HL-60 (cell line): Measurements from ENCODE around the gene WNT10A.

Experiments
- DNase-seq, 2 experiments: peaks; one replicate each; pipeline ENCODE4 v3.0.0-alpha.2; 2010 to 2020; ENCODE audit warnings: low read depth in 1 of 2, low spot score in 1 of 2
- H3K27ac ChIP-seq: fragments of 250-450 bp; sonication (Bioruptor Pico); replicated peaks from 2 replicates; pipeline ENCODE4 v1.5.1; 2020; ENCODE audit warnings: mild to moderate bottlenecking, moderate library complexity
- H3K27me3 ChIP-seq: fragments of 250-450 bp; sonication (Bioruptor Pico); 2 replicates; pipeline ENCODE4 v1.5.1; 2021; ENCODE audit warnings: mild to moderate bottlenecking, moderate library complexity; ENCODE audit not compliant: insufficient read depth, poor library complexity, severe bottlenecking
- H3K4me3 ChIP-seq: replicated peaks from 2 replicates; pipeline ENCODE4 v1.5.1; 2011; ENCODE audit warnings: mild to moderate bottlenecking, control low read depth, low read length; ENCODE audit not compliant: insufficient read depth
- GABPA ChIP-seq: IDR thresholded peaks from 2 replicates; pipeline ENCODE4 v1.6.1; 2012; ENCODE audit warnings: low read depth
- POLR2AphosphoS5 ChIP-seq: IDR thresholded peaks from 2 replicates; pipeline ENCODE4 v1.6.1; 2012; ENCODE audit warnings: low read depth
- SPI1 ChIP-seq: IDR thresholded peaks from 2 replicates; pipeline ENCODE4 v1.6.1; 2012; ENCODE audit warnings: low read depth, mild to moderate bottlenecking, borderline replicate concordance
- TF ChIP-seq, protein P1 (sequence below): IDR thresholded peaks from one replicate; pipeline ENCODE4 v1.5.1; 2011; ENCODE audit warnings: low read length, control low read depth, inconsistent platforms; ENCODE audit not compliant: insufficient read depth
- TF ChIP-seq, protein P2 (sequence below): IDR thresholded peaks from 2 replicates; pipeline ENCODE4 v1.6.1; 2012; ENCODE audit warnings: low read depth; ENCODE audit not compliant: insufficient replicate concordance

Gene WNT10A

DNA sequence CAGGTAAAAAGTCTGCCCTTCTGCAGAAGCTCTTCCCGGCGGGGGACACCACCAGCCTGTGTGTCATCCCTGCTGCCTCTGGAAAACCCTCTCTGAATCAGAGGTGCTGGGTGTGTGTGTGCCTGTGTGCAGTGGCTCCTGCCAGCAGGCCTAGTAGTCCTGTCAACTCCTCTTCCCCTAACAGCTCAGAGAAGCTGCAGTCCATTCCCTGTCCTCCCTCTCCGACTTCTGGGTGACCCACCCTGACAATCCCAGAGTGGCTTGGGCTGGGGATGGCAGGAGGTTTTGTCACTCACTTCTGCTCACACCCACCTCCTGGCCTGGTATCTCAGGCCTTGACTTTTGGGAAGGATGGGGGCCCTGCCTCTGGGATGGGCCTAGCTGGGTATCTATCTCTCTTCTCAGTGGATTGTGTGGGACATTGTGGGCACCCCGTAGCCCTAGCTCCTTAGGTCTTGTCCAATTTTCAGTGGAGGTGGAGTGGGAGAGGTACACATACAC lies 2.3 kb downstream of the WNT10A start:
- TF ChIP-seq, protein P1, sequence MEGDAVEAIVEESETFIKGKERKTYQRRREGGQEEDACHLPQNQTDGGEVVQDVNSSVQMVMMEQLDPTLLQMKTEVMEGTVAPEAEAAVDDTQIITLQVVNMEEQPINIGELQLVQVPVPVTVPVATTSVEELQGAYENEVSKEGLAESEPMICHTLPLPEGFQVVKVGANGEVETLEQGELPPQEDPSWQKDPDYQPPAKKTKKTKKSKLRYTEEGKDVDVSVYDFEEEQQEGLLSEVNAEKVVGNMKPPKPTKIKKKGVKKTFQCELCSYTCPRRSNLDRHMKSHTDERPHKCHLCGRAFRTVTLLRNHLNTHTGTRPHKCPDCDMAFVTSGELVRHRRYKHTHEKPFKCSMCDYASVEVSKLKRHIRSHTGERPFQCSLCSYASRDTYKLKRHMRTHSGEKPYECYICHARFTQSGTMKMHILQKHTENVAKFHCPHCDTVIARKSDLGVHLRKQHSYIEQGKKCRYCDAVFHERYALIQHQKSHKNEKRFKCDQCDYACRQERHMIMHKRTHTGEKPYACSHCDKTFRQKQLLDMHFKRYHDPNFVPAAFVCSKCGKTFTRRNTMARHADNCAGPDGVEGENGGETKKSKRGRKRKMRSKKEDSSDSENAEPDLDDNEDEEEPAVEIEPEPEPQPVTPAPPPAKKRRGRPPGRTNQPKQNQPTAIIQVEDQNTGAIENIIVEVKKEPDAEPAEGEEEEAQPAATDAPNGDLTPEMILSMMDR: no peak
- TF ChIP-seq, protein P2, sequence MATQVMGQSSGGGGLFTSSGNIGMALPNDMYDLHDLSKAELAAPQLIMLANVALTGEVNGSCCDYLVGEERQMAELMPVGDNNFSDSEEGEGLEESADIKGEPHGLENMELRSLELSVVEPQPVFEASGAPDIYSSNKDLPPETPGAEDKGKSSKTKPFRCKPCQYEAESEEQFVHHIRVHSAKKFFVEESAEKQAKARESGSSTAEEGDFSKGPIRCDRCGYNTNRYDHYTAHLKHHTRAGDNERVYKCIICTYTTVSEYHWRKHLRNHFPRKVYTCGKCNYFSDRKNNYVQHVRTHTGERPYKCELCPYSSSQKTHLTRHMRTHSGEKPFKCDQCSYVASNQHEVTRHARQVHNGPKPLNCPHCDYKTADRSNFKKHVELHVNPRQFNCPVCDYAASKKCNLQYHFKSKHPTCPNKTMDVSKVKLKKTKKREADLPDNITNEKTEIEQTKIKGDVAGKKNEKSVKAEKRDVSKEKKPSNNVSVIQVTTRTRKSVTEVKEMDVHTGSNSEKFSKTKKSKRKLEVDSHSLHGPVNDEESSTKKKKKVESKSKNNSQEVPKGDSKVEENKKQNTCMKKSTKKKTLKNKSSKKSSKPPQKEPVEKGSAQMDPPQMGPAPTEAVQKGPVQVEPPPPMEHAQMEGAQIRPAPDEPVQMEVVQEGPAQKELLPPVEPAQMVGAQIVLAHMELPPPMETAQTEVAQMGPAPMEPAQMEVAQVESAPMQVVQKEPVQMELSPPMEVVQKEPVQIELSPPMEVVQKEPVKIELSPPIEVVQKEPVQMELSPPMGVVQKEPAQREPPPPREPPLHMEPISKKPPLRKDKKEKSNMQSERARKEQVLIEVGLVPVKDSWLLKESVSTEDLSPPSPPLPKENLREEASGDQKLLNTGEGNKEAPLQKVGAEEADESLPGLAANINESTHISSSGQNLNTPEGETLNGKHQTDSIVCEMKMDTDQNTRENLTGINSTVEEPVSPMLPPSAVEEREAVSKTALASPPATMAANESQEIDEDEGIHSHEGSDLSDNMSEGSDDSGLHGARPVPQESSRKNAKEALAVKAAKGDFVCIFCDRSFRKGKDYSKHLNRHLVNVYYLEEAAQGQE: no peak
- TF ChIP-seq POLR2AphosphoS5 (no peak), GABPA (no peak), SPI1 (no peak)
- DNase-seq: no peak
- Histone ChIP-seq H3K27me3 (peaks cover 53% of the 10 kb centered on the region), H3K4me3 (no peak overlapping the region), H3K27ac (no peak overlapping the region)

DNA sequence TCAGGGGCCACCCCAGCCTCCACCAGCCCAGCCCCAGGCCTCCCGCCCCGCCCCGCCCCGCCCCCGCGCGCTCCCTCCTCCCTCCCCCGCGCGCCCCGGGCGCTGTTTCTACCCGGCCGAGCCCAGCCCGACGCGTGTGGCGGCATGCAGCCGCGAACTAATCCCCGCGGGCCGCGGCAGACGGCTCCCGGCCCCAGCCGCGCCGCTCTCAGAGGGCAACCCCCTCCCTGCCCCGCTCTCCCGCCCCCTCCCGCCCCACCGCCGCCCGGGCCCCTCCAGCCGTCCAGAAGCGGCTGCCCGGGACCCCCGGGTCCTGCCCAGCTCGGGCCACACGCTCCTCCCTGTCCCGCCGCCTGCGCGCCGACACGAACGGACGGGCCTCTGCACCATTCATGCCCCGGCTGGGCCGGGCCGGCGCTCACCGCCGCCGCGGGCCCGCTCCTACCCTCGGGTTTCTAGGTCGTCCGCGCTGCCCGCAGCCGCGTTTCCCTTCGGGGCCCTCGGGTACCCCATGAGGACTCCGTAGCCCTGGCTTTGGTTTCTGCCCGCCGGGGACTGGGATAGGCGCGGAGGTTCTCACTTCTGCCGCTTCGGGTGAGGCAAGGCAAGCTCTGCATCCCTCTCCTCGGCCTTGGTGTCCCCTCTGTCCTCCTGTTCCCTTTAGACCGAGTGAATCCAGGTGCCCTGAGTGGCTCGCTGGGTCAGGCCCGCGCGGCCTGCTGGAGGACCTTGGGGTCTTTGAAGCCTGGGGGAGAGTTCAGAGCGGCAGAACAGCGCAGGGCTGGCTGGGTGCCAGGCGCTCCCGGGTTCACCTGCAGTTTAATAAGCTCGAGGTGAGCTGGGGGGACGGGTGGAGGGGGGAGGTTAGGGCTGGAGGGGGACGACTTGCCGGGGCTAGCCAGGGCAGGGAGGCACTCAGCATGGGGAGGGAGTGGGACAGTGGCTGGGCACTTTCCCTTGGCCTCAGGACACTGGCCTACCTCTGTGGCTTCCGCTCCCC lies 3.1 kb downstream of the WNT10A start:
- H3K4me3 ChIP-seq: no peak overlapping the region

DNA sequence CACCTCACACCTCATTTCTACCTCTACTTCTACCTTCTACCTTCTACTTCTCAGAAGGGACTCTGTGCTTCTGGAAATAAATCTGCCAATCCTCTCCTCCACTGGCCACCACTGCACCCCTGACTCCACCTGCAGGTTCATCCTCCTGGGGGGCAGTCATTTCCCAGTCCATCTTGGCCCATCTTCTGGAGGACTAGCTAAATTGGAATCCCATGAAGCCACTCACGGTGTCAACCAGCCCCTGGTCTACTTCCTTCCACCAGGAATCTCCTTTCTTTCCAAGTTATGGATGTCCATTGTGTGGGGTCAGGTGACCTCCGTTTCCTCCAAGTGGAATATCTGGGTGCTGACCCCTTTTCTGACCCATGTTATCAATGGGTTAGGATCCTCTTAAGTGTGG lies 3.9 kb downstream of the WNT10A start:
- Histone ChIP-seq H3K27ac (no peak overlapping the region), H3K27me3 (peaks cover 49% of the 10 kb centered on the region), H3K4me3 (no peak overlapping the region)
- no peak for DNase-seq
- TF ChIP-seq GABPA (no peak), POLR2AphosphoS5 (no peak), SPI1 (no peak)
- TF ChIP-seq, protein P2: no peak
- TF ChIP-seq, protein P1: no peak

More for the DNA sequence above, 3.1 kb downstream of the WNT10A start:
- TF ChIP-seq, protein P2: no peak
- no peak for TF ChIP-seq POLR2AphosphoS5
- TF ChIP-seq SPI1: no peak
- TF ChIP-seq, protein P1: no peak
- no peak for TF ChIP-seq GABPA
- Histone ChIP-seq H3K27ac (no peak overlapping the region), H3K27me3 (peaks cover 53% of the 10 kb centered on the region)
- no peak for DNase-seq
